ENCODE data around the gene RAB40C. TPM values are rescaled to one million over a fixed set of nuclear protein-coding genes. Genes with fewer than 3 reads are reported as not detected.

Gene RAB40C
- total RNA-seq, 1 donor from 2014 or later = 6.0 TPM

GRCh38 chr16:598823-599739, 9.2 kb downstream of the RAB40C start:
- Histone ChIP-seq H4K20me1 (ENCODE audit: low read depth) (peaks cover 26% of the 10 kb centered on the region), H3K9me3 (ENCODE audit: low read depth) (no peaks in the 10 kb centered on the region), H3K79me2 (ENCODE audit: low read depth) (no peaks in the 10 kb centered on the region), H3F3A (ENCODE audit: low read depth) (no peaks in the 10 kb centered on the region), H2AFZ (replicated peaks) (no peak overlapping the region), H3K4me1 (no peaks in the 10 kb centered on the region), H3K27ac (no peak overlapping the region), H3K9ac (no peak overlapping the region), H3K36me3 (no peaks in the 10 kb centered on the region), H3K4me3 (no peak overlapping the region), H3K27me3 (no peaks in the 10 kb centered on the region), H3K4me2 (no peak overlapping the region)
- no peak for DNase-seq (ENCODE audit: low spot score)
- Mint-ChIP-seq H3K27ac (no peak overlapping the region), H3K9me3 (peaks cover 6% of the 10 kb centered on the region), H3K4me1 (peaks cover 6% of the 10 kb centered on the region), H3K36me3 (peaks cover 31% of the 10 kb centered on the region), H3K27me3 (ENCODE audit: insufficient read depth, low read depth) (peaks cover 2% of the 10 kb centered on the region), H3K4me3 (no peak overlapping the region)
- TF ChIP-seq EZH2 (IDR thresholded peaks at IDR 0.05) (no peak), EZH2phosphoT487 (IDR thresholded peaks at IDR 0.05) (no peak), CTCF (IDR thresholded peaks at IDR 0.05) (no peak)

GRCh38 chr16:600781-601180, 10.9 kb downstream of the RAB40C start:
- H3K27ac ChIP-seq = peak overlapping the region; percentile 13
- no peak overlapping the region for H3K4me3 ChIP-seq
- no peak overlapping the region for H3K4me2 ChIP-seq
- DNase-seq (ENCODE audit: low spot score) = peak; percentile 50
- H3K4me3 Mint-ChIP-seq = no peak overlapping the region
- H3K4me1 Mint-ChIP-seq = peaks cover 3% of the 10 kb centered on the region
- H3K9ac ChIP-seq = no peak overlapping the region
- no peaks in the 10 kb centered on the region for H3K36me3 ChIP-seq
- TF ChIP-seq CTCF (IDR thresholded peaks at IDR 0.05) (peak; percentile 47), EZH2phosphoT487 (IDR thresholded peaks at IDR 0.05) (no peak)
- H3K79me2 ChIP-seq (ENCODE audit: low read depth) = peaks cover 16% of the 10 kb centered on the region
- H3K9me3 ChIP-seq (ENCODE audit: low read depth) = peaks cover 3% of the 10 kb centered on the region
- no peaks in the 10 kb centered on the region for H3F3A ChIP-seq (ENCODE audit: low read depth)
- H2AFZ ChIP-seq (replicated peaks) = no peak overlapping the region
- peaks cover 11% of the 10 kb centered on the region for H4K20me1 ChIP-seq (ENCODE audit: low read depth)
- H3K36me3 Mint-ChIP-seq = peaks cover 37% of the 10 kb centered on the region
- no peaks in the 10 kb centered on the region for H3K4me1 ChIP-seq
- peaks cover 2% of the 10 kb centered on the region for H3K27me3 Mint-ChIP-seq (ENCODE audit: insufficient read depth, low read depth)
- H3K27ac Mint-ChIP-seq = no peak overlapping the region
- H3K9me3 Mint-ChIP-seq = peaks cover 21% of the 10 kb centered on the region
- no peaks in the 10 kb centered on the region for H3K27me3 ChIP-seq

- peaks cover 7% of the 10 kb centered on the region for H4K20me1 ChIP-seq (ENCODE audit: low read depth)
- H3K36me3 Mint-ChIP-seq = peaks cover 28% of the 10 kb centered on the region
- H3K4me3 Mint-ChIP-seq = no peak overlapping the region
- H3K27ac Mint-ChIP-seq = no peak overlapping the region
- no peak overlapping the region for H3K4me2 ChIP-seq
- no peaks in the 10 kb centered on the region for H3K27me3 ChIP-seq
- H3K9me3 Mint-ChIP-seq = peaks cover 30% of the 10 kb centered on the region
- no peak overlapping the region for H3K27ac ChIP-seq
- no peak for TF ChIP-seq EZH2phosphoT487 (IDR thresholded peaks at IDR 0.05)
- TF ChIP-seq EZH2 (IDR thresholded peaks at IDR 0.05) = no peak
- TF ChIP-seq CTCF (IDR thresholded peaks at IDR 0.05) = no peak
- no peak overlapping the region for H2AFZ ChIP-seq (replicated peaks)
- no peaks in the 10 kb centered on the region for H3F3A ChIP-seq (ENCODE audit: low read depth)
- no peaks in the 10 kb centered on the region for H3K4me1 ChIP-seq
- peaks cover 9% of the 10 kb centered on the region for H3K4me1 Mint-ChIP-seq
- H3K36me3 ChIP-seq = no peaks in the 10 kb centered on the region
- H3K4me3 ChIP-seq = no peak overlapping the region
- peaks cover 16% of the 10 kb centered on the region for H3K79me2 ChIP-seq (ENCODE audit: low read depth)
- DNase-seq (ENCODE audit: low spot score) = no peak
- peaks cover 3% of the 10 kb centered on the region for H3K9me3 ChIP-seq (ENCODE audit: low read depth)
- no peak overlapping the region for H3K9ac ChIP-seq
- H3K27me3 Mint-ChIP-seq (ENCODE audit: insufficient read depth, low read depth) = peaks cover 2% of the 10 kb centered on the region
These were observed 14.1 kb downstream of the RAB40C start for GRCh38 chr16:603933-604332.

Measured in neural progenitor cell (in vitro differentiated cells).